GM18909 (cell line): ENCODE results near the gene FKBP14.

Experiments used
- ATAC-seq: cut with Tn5 transposase; IDR thresholded peaks from one replicate; pipeline ENCODE4 v1.9.1; 2021; ENCODE audit warnings: mild to moderate bottlenecking; ENCODE audit not compliant: unreplicated experiment, poor library complexity

The FKBP14 gene

GRCh38 chr7:30026229-30027064, at the start of gene FKBP14:
Gene FKBP14 (minus strand): TSS chr7:30026702. CDS start chr7:30026508, 194 bp downstream.
- ATAC-seq = peak; percentile 77

GRCh38 chr7:30074422-30075030, 48.0 kb upstream of the FKBP14 start:
- no peak for ATAC-seq

- no peak for ATAC-seq
Observed at GRCh38 chr7:30072735-30073134, 46.2 kb upstream of the FKBP14 start.

GRCh38 chr7:30070052-30070451, 43.5 kb upstream of the FKBP14 start:
- no peak for ATAC-seq

- ATAC-seq = no peak
Observed at GRCh38 chr7:30069096-30069867, 42.8 kb upstream of the FKBP14 start.

- ATAC-seq = no peak
Observed at GRCh38 chr7:30068117-30068516, 41.6 kb upstream of the FKBP14 start.

- no peak for ATAC-seq
Observed at GRCh38 chr7:30066687-30067086, 40.2 kb upstream of the FKBP14 start.

- no peak for ATAC-seq
Observed at GRCh38 chr7:30065746-30066145, 39.2 kb upstream of the FKBP14 start.

- ATAC-seq = no peak
Observed at GRCh38 chr7:30062587-30062986, 36.1 kb upstream of the FKBP14 start.

- ATAC-seq = peak; percentile 75
Observed at GRCh38 chr7:30061786-30062185, 35.3 kb upstream of the FKBP14 start.

GRCh38 chr7:30057741-30058140, 31.2 kb upstream of the FKBP14 start:
- no peak for ATAC-seq

GRCh38 chr7:30053068-30053467, 26.6 kb upstream of the FKBP14 start:
- no peak for ATAC-seq

- no peak for ATAC-seq
Observed at GRCh38 chr7:30049173-30049572, 22.7 kb upstream of the FKBP14 start.

GRCh38 chr7:30048582-30048981, 22.1 kb upstream of the FKBP14 start:
- ATAC-seq = no peak

GRCh38 chr7:30047124-30047523, 20.6 kb upstream of the FKBP14 start:
- no peak for ATAC-seq

GRCh38 chr7:30046127-30046770, 19.7 kb upstream of the FKBP14 start:
- no peak for ATAC-seq

- no peak for ATAC-seq
Observed at GRCh38 chr7:30041526-30042269, 15.2 kb upstream of the FKBP14 start.

- no peak for ATAC-seq
Observed at GRCh38 chr7:30040938-30041337, 14.4 kb upstream of the FKBP14 start.

GRCh38 chr7:30038196-30038980, 11.9 kb upstream of the FKBP14 start:
- no peak for ATAC-seq
